ENCODE measurements around the gene SLC5A3.

Gene SLC5A3

DNA sequence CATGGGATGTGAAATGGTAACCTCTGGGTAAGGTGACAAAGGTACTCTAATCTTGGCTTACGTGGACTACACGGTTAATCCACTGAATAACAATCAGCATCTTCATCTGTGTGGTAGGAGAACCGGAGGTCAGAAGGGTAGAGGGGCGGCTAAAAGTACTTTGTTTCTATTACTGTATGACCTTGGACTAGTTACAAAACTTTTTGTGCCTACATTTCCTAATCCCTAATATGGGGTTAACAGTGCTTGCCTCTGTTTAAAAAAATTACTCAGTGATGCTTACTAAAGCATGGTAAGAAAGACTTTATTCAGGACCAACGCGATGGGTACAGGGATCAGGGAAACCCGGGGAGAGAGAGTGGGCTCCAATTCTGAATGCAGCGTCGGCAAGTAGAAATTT, 1.7 kb upstream of the SLC5A3 start:
- no peak for DNase-seq (ENCODE audit: low read depth)

DNA sequence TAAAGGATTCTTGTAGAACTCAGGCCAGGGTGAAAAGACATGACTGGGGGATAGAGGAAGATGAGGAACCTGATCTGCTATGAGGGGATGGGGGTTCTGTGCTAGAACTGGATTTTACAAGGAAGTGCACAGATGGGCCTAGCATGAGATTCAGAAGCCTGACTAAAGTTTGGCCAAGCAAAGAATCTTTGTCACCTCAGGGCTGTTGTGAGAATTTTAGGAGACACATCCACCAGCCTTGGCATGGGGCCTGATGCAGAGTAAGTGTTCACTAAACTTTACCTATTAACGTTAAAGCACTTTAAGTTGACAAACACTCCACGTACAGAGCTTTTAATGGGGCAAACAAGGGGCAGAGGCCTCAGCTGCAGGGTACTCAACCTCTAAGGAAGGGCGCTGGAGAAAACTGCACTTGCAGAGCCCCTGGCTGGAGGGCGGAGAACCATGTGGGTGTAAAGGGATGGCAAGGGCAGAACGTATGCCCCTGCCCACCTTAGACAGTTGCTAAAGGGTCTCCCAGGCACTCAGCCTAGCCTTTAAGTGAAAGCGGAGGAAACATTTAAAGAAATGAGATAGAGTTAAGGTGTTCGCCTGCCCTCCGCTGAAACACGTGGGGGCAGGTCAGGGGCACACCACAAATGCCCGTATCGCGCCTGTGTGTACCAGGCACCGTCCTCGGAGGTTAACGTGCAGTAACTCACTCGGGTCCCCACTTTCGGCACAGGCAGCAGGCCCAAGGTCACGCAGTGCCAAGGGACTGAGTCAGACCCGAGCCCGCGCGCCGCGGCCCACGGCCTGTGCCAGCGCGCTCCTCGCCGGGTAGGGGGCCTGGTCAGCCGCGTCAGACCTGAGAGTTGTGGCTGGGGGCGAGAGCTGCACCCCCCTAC, 990 bp upstream of the SLC5A3 start:
- DNase-seq (ENCODE audit: low read depth), result peak; percentile 8

DNA sequence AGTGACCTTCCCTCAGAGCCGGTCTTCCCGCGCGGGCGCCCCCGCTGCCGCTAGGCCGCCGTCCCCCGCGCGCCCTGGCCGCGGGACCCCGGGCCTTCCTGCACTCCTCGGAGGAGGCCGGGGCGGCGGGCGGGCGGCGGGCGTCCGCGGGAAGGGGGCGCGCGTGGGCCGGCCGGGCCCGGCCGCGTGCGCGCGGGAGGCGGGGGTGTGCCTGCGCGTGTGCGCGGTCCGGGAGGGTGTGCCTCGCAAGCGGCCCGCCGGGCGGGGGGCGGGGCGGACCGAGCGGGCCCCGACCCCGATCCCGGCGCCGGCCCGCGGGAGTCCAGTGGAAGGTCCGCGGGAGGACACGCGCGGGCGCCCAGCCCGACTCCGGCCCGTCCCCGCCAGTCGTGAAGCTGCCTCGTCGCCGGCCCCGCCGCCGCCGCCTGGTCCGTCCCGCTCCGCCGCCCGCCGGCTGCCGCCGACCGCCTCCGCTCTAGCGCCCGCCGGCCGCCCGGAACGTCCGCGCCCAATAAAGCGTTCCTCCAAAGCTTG, 438 bp downstream of the SLC5A3 start:
- DNase-seq (ENCODE audit: low read depth), result peak; percentile 41

DNA sequence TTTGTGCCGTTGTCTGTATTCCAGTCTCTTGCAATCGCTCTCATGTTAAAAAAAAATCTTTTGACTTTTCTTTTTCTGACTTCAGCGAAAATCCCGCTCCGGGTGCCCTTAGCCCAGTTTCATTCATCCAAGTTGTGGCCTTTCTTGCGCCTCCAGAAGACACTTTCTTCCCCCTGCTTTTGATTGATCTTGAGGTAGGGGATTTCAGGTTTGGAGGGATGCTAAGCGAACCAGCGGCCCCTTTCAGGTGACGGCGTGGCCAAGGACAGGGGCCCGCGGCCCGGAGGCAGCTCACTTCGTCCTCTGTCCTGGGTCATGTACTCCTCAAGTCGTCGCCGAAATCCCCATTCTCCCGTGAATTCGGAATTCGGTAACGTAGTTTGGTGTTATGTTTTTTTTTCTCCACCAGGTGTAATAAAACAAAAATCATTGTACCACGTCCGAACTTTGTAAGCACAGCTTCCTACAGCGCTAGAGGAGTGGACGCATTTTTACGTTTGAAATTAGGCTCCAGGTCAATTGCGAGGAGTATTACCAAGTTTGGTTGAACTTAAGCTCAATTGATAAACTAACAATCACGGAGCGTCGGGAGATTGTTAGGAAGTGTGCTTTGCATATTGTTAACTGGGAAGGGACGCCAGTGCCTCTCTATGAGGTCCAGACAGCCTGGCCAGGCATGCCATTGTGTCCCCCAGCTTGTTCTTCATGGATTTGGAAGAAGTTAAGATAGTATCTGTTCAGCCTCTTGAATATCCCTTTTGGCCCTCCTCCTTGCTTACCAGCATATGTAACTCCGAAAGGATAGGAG, 1.1 kb downstream of the SLC5A3 start:
- DNase-seq (ENCODE audit: low read depth), result no peak

DNA sequence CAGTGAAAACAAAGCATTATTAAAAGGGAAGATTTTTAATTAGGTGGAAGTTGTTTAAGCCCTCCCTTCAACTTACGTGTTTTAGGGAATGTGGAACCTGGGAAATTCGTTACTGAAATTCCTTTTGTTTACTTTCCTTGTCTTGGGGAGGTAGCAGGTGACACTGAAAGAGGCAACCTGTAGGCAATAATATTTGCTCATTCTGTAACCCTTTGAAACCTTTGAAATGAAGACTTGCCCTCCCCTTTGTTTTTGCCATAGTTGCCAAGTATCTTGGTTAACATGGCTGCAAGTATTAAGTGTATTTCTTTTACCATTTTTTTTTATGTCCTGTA, 1.7 kb downstream of the SLC5A3 start:
- DNase-seq (ENCODE audit: low read depth), result no peak

DNA sequence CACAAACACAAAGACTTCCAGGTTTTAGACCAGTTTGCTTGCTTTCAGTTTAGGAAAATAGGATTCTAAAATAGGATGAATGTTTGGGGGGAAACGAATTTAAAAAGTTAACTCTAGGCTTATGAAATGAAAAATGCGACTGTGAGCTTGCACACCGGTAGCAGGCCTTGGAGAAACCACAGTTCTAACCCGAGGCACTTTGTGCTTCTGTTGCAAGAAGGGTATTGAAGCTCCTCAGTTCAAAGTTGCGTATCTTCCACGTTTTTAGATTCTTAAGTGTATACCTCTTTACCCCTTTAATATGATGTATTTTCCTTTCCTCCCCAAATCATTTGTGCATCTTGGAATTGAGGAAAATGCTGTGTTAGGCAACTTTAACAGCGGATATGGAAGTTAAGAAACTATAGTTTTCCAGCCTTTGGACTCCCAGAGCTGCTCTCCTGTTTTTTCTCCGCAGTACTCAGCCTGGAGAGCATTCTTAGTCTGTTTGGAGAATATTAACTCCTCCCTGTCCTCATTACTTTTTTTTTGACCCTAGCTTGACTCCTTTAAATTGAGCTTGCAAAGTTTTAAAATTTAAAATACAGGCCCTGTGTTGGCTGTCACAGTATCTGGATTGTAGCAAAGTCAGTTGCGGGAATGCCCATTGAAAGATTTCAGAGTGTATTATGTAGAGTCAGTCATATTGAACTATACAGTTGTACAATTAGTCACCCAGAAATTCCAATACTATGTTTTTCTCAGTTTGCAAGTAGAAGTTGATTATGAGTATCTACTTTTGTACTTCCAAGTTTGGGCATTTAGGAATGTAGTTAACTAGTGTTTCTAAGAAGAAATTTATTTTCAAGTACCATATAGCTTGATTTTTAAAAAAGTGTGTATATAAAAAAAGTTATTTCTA, 2.6 kb downstream of the SLC5A3 start:
- no peak for DNase-seq (ENCODE audit: low read depth)

DNA sequence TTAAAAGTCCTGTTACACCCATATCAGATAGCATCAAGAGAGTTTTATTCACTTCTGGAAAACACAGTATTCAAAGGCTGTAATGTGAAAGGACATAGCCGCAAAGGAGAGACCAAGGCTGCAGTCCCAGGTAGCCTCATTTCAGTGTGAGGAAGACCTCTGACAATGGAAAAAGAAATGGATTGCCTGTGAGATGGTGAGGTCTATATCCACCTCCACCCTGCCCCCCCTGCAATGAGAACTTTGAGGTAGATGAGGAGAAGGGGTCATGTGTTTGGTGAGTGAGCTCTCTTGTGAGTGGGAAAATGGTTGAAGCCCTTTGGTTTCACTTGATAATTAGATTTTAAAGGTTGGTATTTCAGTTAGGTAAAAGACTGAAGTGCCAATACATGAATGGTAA, 3.5 kb downstream of the SLC5A3 start:
- DNase-seq (ENCODE audit: low read depth), result no peak

DNA sequence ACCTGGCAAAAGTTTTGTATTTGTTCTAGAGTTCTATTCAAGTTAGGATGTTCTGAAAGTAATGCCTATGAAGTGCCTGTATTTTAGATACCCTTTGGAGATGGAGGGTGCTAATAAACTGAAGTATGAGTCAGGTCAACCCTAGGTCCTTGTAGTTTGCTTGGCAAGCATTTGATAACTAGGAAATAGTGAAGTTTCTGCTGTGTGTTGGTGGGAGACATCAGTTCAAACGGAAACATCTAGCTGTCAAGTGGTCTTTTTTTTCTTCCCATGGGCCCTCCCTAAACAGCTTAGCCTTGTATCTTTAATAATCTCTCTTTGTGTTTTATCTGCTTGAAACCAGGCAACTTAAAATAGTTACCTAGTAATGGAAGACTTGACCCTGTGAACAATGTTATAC, 4.5 kb downstream of the SLC5A3 start:
- no peak for DNase-seq (ENCODE audit: low read depth)

DNA sequence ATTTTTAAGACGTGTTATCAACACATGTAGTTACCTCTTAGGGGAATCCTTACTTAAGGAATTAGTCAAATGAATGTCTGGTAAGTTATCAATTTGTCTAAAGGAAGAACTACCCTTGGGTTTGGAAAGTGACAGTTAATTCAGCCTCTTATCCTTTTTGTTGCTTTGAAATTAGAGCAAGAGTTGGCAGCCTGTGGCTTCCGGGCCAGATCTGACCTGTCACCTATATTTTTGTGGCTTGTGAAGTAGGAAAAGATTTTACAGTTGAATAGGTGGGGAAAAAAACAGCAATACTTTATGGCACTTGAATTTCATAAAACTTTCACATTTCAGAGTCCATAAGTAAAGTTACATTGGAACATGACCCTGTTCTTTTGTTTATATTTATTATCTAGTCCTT, 5.5 kb downstream of the SLC5A3 start:
- DNase-seq (ENCODE audit: low read depth), result no peak

DNA sequence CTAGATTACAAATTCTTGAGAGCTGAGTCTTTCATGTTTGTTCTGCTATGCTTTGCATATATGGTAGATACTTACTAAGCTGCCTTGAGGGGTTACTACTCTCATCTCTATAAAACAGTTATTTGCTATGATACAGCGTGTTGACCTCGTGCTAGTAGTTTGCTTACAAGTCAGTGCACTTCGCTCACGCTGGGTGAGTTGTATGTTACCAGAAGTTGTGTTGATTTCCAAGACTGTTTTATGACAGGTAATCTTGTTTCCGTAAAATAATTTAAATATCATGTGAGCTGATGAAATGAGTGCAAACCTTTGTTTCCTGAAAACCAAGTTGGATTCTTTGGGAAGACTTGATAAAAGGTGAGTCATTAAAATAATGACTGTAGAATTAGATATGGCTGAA, 7.3 kb downstream of the SLC5A3 start:
- DNase-seq (ENCODE audit: low read depth), result no peak

DNA sequence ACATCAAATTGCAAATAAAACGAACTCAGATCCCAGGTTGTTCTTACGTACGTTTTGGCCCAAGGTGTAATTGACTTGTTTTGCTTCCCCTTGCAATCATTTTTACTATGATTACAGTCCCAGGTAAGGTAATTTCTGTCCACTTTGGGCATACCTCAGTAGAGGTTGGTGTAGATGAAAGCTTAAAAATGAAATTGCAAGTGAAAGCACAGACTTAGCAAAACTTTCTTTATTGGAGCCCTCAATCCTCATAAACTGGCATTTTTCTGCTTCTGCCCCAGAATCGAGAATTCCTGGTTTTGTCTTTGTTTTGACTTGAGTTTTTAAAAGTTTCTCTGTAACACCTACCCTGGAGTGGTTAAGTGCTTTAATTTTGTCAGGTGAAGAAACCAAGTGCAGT, 9.4 kb downstream of the SLC5A3 start:
- DNase-seq (ENCODE audit: low read depth), result no peak

DNA sequence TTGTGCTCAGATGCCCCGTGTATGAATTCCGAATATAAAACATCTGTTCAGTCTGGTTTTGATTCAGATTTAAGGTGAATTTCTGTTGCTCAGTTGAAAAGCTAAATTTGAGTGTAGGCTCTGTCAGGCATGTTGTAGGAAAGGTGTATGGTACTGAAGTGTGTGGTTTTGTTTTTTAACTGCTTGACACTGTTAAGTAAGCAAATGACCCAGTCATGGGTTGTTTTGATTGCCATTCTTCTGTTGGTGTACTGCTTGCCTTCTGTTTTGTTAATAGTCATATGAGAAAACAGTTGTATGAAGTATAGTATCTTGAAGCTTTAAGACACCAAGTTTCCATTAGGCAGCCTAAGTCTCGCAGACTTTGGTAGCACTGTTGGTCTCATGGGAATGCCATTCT, 10.0 kb downstream of the SLC5A3 start:
- no peak for DNase-seq (ENCODE audit: low read depth)

DNA sequence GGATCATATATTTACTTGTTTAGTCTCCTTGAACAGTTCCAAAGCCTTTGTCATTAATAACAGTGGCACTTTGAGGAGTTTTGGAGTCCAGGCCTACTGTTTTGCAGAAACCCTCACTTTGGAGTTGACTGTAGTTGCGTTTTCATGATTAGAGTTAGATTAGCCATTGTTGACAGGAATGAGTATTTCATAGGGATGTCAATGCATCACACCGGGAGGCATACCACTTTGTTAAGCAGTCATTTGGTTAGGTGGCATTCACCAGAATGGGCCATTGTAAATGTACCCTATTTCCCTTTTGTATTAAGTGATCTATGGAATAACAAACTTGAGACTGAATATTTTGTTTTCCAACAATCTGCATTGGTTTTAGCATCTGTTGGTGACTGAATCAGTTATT, 11.8 kb downstream of the SLC5A3 start:
- DNase-seq (ENCODE audit: low read depth), result no peak

DNA sequence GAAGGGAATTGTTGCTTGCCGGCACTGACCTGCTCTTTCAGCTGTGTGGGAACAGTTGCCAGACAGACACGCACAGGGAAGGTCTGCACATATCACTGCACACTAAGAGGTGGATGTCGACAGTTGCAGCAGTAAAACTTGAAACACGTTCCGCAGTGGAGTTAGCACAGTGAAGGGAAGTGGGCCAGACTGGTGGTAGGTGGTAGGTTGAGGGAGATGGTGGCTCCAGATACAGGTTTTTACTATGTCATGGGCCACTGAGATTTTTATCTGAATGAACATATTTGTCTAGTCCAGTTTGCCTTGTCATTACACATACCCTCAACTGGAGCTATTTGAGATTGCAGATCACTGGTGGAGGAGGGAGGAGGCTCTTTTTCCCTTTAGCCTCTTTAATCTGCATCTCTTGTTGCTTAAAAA, 13.5 kb downstream of the SLC5A3 start:
- DNase-seq (ENCODE audit: low read depth), result no peak

DNA sequence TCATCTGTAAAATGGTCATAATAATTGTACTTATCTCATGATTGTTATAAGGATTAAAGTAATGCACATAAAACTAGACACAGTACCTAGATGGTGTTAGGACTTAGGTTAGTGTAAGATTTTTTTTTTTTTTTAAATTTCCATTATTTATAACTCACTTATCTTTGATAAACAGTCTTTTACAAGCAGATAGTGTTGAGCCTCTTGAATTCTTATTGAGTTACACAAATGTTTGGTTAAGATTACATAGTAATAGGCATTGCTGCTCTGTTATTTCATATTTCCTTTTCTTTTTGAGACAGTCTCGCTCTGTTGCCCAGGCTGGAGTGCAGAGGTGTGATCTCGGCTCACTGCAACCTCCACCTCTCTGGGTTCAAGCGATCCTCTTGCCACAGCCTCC, 15.4 kb downstream of the SLC5A3 start:
- no peak for DNase-seq (ENCODE audit: low read depth)

DNA sequence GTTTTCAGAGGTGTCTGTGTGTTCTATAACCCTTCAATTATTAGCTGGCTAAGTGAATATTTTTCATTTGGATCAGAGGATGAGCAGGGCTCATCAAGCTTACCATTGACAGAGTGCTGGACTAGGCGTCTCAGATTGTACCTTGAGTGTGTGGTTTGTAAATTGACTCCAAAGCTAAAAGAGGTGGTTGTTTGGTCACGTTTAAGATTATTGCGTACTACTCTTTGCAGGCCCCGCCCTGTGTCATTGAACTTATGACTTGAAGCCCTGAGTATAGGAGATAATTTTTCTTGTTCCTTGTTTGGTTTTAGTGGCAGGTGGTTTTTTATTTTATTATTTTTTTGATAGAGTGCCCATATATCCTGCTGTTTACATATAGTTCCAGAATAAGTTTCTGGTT, 17.7 kb downstream of the SLC5A3 start:
- no peak for DNase-seq (ENCODE audit: low read depth)

DNA sequence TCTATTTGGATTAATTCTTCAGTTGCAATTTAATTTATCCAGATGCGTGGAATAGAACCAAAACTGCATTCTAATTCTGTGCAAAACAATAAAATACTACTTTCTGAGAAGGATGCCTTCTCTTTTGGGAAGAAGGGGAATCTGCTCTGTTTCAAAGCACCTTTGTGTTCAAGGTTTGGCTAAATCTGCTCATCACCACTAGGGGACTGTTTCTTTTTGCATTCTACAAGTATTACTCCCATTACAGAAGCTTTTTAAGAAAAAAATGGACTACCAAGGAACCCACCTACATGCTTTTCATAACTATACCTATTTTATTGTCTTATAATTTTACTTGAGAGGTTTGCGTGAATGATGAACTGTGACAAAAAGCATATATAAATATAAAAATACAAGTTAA, 18.2 kb downstream of the SLC5A3 start:
- DNase-seq (ENCODE audit: low read depth), result no peak

DNA sequence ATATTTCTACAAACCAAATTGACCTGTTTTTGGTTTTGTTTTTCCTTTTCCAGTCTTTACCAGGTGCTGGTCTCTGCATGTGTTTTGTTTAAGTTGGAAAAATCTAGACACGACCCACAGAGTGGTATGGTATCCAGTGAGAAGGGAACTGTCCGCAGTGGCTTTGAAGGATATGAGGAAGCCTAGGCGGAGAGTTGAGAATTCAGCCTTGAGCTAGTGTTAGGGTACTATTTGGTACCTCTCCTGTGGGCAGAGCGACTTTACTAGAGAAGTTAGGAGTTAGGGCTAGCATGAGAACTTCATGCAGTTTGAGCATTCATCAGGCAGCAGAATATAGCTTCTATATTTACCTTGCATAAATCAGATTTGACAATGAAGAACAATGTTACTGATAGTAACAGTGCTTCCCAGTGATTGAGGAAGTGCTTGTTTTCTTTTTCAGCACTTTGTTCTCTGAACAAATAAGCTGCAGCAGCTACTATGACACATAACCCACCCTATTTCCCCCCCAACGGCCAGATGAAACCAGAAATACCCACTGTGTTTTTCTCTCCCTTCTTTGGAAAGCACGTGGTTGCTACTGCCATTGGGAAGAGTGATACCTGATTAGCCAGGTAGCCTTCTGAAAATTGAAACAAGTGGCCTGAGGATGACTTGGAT, 19.0 kb downstream of the SLC5A3 start:
- DNase-seq (ENCODE audit: low read depth), result no peak

DNA sequence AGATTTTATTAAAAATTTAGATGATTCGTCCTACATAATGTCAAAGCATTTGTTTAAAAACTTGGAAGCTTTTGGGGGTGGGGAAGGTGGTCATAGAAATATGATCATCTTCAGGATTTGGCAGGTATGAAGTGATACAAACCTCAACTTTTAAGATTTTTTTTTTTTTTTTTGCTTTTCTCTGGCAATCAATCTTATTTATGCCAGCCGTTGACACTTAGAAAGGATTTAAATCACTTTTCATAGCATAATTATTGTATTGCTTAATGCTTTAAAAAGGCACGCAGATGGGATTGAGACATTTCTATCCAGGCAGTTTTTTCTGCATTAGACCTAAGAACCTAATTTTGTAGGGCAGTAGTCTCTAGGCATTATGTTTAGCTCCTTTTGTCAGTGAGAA, 19.7 kb downstream of the SLC5A3 start:
- no peak for DNase-seq (ENCODE audit: low read depth)

DNA sequence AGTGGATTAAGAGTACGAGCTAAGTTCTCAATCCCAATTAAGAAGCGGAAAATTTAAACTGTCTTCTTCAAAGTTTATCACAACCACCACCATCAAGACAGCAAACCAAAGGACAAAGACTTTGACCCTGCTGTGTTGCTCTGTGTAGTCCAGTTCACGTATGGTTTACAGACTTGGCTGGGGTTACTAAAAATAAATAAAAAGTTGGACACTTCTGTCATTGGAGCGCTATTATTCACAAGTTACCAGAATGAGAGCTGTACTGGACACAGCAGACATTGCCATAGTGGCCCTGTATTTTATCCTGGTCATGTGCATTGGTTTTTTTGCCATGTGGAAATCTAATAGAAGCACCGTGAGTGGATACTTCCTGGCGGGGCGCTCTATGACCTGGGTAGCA, 21.6 kb downstream of the SLC5A3 start:
- no peak for DNase-seq (ENCODE audit: low read depth)

DNA sequence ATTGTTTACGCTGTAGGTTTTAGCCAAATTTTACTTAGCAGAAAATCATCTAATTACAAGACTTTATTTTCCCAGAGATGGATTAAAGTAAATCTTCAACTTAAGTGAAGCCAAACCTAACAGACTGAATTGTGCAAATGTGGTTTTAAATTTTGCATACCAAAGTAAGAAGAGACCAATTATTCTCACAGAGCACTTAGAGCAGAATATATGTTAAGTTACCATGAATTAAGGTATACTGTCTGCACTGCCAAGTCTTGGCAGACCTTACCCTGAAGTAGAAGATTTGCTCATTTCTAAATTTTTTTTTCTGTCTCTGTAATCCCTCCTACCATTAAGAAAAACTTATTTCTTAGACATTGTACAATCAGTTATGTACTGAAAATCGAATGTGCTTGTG, 24.1 kb downstream of the SLC5A3 start:
- DNase-seq (ENCODE audit: low read depth), result no peak

DNA sequence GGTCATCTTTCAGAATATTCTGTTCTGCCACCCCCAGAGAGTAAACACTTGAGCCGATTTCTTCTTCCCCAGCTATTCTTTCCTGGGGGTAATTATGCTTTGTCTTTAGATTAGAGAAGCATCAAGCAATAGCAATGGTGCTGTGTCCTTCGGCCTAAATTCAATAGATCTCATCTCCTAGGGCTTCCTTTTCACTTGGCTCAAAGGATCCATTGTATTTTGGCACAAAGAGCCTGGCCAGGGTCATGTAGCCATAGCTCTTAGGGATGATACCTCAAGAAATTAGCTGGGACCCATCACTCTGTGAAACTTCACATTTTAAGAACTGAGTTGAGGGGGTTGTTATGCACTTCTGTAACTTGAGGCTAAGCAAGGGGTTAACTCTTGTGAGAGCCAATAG, 27.0 kb downstream of the SLC5A3 start:
- DNase-seq (ENCODE audit: low read depth), result no peak

Data from activated T-helper 9 cell treated with anti-CD3 and anti-CD28 coated beads, Interleukin-2, amount 50 U/mL, for 16 hours (primary cell).